Activated naive CD4-positive, alpha-beta T cell (primary cell): ENCODE measurements around the gene TGDS.
"Not testable (repeated sequence)": the region's sequence is repeated elsewhere in the genome, so short reads cannot be mapped to it uniquely, and the experiment has no call there.

Experiments
- DNase-seq, 4 experiments: peaks; one replicate each; lab custom pipeline; 2025; lab: John Stamatoyannopoulos, UW

Gene TGDS

GRCh38 chr13:94549232-94550061 is 46.5 kb downstream of the TGDS start:
- DNase-seq: peak; percentile 88 to 92 (median 90)

- DNase-seq: peak in 3 of 4 experiments; percentile 14 to 46 (median 26)
Measured at GRCh38 chr13:94548821-94549231, 47.1 kb downstream of the TGDS start.

DNA sequence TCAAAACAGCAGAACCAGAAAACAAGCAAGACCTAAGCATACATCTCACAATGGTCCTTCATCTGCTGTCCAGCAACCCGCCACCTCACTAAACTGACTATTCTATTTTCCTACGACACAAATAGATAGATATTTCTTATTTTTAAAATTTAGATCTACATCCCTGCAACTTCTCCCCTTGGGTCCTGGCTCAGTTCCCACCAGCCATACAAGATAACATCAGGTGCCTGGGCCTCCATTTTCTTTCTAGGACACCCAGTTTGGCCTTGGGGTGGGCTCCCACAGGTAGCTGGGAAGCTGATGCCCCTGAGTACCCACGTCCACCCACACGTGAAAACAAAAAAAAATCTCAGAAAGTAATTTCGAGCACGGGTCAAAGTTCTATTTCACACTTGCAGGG is 47.6 kb downstream of the TGDS start:
- DNase-seq: no peak

GRCh38 chr13:94546061-94546839 is 49.7 kb downstream of the TGDS start:
- DNase-seq: no peak

GRCh38 chr13:94544922-94545321 is 51.0 kb downstream of the TGDS start:
- no peak for DNase-seq

DNA sequence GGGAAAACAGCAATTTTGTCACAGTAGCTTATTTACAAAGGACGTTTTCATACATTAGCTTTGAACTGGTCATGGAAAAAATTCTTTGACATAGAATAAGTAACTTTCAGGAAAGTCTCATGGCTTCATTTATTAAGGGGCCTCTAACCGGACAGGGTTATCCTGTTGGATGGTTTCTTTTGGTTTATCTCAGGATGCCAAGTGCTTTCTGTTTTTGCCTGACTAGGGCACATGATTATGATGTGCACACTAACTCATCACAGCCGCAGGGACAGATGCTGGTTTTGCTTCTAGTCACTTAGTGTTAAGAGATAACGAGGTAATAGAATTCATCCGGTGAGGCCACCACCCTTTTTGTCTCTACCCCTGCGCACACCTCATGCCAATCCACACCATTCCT is 53.0 kb downstream of the TGDS start:
- no peak for DNase-seq

- no peak for DNase-seq
Measured at GRCh38 chr13:94537740-94538630, 58.0 kb downstream of the TGDS start.

DNA sequence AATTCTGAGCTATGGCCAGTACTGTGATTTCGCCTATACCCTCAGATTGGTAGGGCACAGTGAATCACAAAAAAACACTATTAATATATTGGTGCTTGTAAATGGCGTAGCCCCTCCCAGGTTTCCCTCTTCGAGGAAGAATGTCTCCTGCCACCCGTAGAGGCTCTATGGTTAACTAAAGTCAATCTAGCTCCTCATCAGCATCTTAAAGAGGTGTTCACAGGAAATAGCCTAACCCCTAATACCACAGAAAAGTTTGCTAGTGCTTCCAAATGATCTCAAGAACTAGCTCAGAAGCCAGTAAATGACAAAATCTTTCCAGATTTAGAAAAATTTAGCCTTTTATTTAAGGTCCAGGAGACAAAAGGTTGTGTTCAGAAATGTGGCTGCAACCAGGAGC is 60.2 kb downstream of the TGDS start:
- DNase-seq: no peak

GRCh38 chr13:94535231-94535630 is 60.7 kb downstream of the TGDS start:
- no peak for DNase-seq

DNA sequence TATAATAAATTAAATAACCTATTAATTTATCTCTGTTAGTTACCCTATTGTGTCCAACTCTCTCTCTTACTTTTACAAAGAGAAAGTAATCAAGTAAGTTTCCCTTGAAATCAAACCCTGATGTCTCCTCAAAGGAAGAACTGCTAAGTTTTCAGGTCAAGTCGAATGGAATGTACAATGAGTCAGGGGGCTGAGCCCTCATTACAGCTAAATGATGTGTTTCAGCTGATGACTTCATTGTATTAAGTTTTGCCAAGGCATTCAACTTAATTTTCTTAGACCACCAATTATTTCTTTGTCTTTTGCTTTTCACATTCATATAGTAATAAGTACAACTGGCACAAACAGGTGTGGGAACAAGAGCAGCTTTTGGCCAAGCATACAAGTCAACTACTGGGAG is 61.8 kb downstream of the TGDS start:
- no peak for DNase-seq

- not testable (repeated sequence) for DNase-seq
Measured at GRCh38 chr13:94532278-94532677, 63.7 kb downstream of the TGDS start.

GRCh38 chr13:94526956-94527355 is 69.0 kb downstream of the TGDS start:
- DNase-seq: not testable (repeated sequence)

DNA sequence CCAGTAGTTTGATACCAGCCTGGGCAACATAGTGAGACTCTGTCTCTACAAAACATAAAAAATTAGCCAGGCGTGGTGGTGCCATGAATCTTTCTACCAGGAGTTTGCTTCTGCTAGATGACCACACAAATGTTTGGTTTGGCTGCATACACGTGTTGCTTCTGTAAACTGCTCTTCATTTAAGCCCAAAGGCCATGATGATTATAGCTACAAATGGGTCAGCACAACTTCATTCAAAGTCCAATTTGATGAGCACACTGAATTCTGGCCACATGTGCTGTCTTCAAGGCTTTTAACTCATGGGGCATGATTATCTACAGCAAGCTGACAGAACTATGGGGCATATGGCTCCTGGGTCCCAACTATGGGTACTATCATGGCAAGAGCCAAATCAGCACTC is 70.2 kb downstream of the TGDS start:
- DNase-seq: no peak

- no peak for DNase-seq
Measured at GRCh38 chr13:94524407-94524806, 71.5 kb downstream of the TGDS start.
